Astrocyte (in vitro differentiated cells and primary cell): Measurements from ENCODE around the gene ARRB1.

ENCODE experiments used
- EZH2 ChIP-seq: IDR thresholded peaks from 2 replicates; pipeline ENCODE4 v1.6.1; 2012; ENCODE audit warnings: mild to moderate bottlenecking, low read length, inconsistent platforms; ENCODE audit not compliant: insufficient read depth
- TF ChIP-seq, protein P1 (sequence below): IDR thresholded peaks from 2 replicates; pipeline ENCODE4 v1.5.1; 2011; ENCODE audit warnings: low read depth, mild to moderate bottlenecking, inconsistent platforms, low read length, moderate library complexity; ENCODE audit not compliant: insufficient read depth

DNA sequence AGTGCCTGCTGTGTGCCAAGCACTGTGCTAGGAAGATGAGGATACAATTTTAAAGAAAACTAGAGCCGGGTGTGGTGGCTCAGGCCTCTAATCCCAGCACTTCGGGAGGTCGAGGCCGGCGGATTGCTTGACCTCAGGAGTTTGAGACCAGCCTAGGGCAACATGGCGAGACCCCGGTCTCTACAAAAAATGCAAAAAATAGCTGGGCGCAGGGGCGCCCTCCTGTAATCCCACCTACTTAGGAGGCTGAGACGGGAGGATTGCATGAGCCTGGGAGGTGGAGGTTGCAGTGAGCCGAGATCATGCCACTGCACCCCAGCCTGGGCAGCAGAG lies 102.6 kb downstream of the ARRB1 start:
- TF ChIP-seq, protein P1, sequence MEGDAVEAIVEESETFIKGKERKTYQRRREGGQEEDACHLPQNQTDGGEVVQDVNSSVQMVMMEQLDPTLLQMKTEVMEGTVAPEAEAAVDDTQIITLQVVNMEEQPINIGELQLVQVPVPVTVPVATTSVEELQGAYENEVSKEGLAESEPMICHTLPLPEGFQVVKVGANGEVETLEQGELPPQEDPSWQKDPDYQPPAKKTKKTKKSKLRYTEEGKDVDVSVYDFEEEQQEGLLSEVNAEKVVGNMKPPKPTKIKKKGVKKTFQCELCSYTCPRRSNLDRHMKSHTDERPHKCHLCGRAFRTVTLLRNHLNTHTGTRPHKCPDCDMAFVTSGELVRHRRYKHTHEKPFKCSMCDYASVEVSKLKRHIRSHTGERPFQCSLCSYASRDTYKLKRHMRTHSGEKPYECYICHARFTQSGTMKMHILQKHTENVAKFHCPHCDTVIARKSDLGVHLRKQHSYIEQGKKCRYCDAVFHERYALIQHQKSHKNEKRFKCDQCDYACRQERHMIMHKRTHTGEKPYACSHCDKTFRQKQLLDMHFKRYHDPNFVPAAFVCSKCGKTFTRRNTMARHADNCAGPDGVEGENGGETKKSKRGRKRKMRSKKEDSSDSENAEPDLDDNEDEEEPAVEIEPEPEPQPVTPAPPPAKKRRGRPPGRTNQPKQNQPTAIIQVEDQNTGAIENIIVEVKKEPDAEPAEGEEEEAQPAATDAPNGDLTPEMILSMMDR, result no peak
- TF ChIP-seq EZH2, result no peak
